Choroid plexus epithelial cell (primary cell): ENCODE results near the gene ACO2.

ENCODE experiments used
- DNase-seq: peaks from one replicate; pipeline ENCODE4 v3.0.0-alpha.2; 2010; ENCODE audit warnings: low read depth
- H3K4me3 ChIP-seq: 2 replicates; pipeline ENCODE4 v1.5.1; 2011; ENCODE audit warnings: low read depth, mild to moderate bottlenecking, control low read depth, low read length, moderate library complexity
- TF ChIP-seq, protein P1 (sequence below): conservative IDR thresholded peaks from 2 replicates; pipeline ENCODE4 v1.5.1; 2011; ENCODE audit warnings: low read depth, mild to moderate bottlenecking, control low read depth, inconsistent platforms, low read length, moderate library complexity

ACO2 gene

DNA sequence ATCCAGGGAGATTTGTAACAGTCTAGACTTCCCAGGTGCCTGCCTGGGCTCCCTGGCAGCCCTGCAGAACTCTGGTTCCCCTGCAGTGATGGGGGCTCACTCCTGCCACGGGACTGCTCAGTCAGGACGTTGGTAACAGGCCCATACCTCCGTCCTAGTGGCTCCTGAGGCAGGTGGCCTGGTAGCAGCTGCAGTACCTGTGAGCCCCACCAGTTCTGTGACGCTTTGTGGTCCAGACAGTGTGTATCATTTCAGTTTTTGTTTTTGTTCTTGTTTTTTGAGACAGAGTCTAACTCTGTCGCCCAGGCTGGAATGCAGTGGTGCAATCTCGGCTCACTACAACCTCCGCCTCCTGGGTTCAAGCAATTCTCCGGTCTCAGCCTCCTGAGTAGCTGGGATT, 47.5 kb downstream of the ACO2 start:
- TF ChIP-seq, protein P1, sequence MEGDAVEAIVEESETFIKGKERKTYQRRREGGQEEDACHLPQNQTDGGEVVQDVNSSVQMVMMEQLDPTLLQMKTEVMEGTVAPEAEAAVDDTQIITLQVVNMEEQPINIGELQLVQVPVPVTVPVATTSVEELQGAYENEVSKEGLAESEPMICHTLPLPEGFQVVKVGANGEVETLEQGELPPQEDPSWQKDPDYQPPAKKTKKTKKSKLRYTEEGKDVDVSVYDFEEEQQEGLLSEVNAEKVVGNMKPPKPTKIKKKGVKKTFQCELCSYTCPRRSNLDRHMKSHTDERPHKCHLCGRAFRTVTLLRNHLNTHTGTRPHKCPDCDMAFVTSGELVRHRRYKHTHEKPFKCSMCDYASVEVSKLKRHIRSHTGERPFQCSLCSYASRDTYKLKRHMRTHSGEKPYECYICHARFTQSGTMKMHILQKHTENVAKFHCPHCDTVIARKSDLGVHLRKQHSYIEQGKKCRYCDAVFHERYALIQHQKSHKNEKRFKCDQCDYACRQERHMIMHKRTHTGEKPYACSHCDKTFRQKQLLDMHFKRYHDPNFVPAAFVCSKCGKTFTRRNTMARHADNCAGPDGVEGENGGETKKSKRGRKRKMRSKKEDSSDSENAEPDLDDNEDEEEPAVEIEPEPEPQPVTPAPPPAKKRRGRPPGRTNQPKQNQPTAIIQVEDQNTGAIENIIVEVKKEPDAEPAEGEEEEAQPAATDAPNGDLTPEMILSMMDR, result no peak
- DNase-seq, result no peak
- no peak overlapping the region for H3K4me3 ChIP-seq

- DNase-seq, result peak; percentile 62
- no peak overlapping the region for H3K4me3 ChIP-seq
- TF ChIP-seq, protein P1, result peak; percentile 95
Measured at GRCh38 chr22:41517172-41518047, 48.5 kb downstream of the ACO2 start.

DNA sequence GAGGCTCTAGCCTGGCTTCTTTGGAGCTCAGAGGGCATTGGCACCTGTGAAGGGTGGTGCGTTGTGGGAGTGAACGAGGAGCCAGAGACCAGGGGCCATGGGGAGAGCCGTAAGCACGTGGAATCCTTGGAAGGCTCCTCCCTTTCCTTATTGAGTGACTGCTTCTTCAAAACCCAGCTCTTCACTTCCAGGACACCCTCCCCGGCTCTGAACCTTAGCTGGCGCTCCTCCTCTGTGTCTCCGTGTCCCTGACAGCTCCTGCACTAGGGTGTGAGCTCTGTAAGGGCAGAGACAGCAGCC, 49.1 kb downstream of the ACO2 start:
- TF ChIP-seq, protein P1, result no peak
- no peak overlapping the region for H3K4me3 ChIP-seq
- no peak for DNase-seq

- no peak overlapping the region for H3K4me3 ChIP-seq
- TF ChIP-seq, protein P1, result no peak
- no peak for DNase-seq
Measured at GRCh38 chr22:41521126-41521525, 52.2 kb downstream of the ACO2 start.

- TF ChIP-seq, protein P1, result no peak
- H3K4me3 ChIP-seq, result no peak overlapping the region
- DNase-seq, result no peak
Measured at GRCh38 chr22:41522813-41523212, 53.9 kb downstream of the ACO2 start.

DNA sequence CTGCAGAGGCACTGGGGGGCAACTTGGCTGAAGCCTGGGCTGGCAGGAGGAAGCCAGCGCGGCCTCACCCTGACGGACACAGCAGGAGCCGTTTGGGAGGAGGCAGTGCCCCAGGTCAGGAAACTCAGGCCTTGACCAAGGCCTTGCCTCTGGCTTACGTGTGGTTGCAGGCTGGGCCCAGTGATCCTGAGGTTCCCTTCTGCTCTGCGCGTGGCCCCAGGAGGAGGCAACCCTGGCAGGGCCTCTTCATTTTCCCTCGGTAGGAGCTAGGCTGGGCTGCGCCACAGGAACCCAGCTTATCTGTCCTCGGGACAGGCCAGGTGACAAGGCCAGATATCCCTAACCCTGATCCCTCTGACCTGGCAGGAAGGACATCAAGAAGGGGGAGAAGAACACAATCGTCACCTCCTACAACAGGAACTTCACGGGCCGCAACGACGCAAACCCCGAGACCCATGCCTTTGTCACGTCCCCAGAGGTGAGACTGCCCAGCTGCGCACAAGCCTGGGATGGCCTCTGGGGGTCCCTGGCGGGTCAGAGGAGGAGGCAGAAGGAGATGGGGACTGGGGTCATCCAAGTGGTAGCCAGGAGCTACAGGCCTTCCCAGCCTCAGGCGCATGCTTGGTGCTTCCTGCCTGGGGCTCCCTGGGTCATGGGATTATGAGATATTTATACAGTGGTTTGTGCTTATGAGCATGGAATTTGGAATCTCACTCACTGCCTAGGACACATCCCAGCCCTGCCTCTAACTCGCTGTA, 54.7 kb downstream of the ACO2 start:
- H3K4me3 ChIP-seq, result no peak overlapping the region
- DNase-seq, result peak; percentile 87
- TF ChIP-seq, protein P1, result no peak
